ENCODE data around the gene SPDYC. TPM values are rescaled to one million over a fixed set of nuclear protein-coding genes. Genes with fewer than 3 reads are reported as not detected.

Gene SPDYC
- polyA plus RNA-seq, 1 experiment, result not detected

DNA sequence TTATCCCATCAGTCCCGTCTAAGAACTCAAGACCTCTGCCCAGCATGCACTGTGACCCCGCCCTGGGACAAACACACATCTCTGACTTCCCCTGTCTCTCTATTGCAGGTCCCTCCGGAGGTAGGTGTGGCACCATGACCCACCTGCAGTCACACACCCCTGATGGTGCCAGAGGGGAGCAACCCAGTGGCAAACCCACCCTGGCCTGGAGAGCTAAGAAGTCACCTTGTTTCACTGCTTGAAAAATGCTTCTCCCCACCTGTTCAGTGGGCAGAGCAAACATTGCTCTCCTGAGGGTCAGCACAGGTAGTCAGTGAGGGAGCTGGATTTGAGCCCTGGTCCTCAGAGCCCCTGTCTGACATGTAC lies 35.6 kb downstream of the SPDYC start:
- no peak for TF ChIP-seq CTCF (IDR thresholded peaks at IDR 0.05; ENCODE audit: low read depth, low read length)

GRCh38 chr11:65206441-65206841 lies 36.4 kb downstream of the SPDYC start:
- Histone ChIP-seq H3K4me3 (ENCODE audit: low read depth, low read length) (no peak overlapping the region), H3K27me3 (ENCODE audit: control insufficient read depth, insufficient read depth, low read length) (no peaks in the 10 kb centered on the region), H3K9me3 (ENCODE audit: control insufficient read depth, insufficient read depth, low read length) (no peaks in the 10 kb centered on the region; the same call in 1 of the 2 replicates), H3K27ac (ENCODE audit: low read depth, low read length) (no peak overlapping the region)
- TF ChIP-seq CTCF (IDR thresholded peaks at IDR 0.05; ENCODE audit: low read depth, low read length), result no peak
- CTCF ChIA-PET, result interaction anchor here (1.2 kb wide), 1 partner anchor 19 kb away, joined by 3 read pairs; no protein-coding TSS in a partner anchor
- POLR2A ChIA-PET, result interaction anchor here (0.6 to 0.7 kb wide), 2 partner anchors 41 to 53 kb away, joined by 4 read pairs; no protein-coding TSS in a partner anchor
- no peak for DNase-seq (ENCODE audit: low read depth, low spot score)

More for the DNA sequence above, 35.6 kb downstream of the SPDYC start:
- ChIA-PET CTCF (interaction anchor here (0.6 to 2.0 kb wide), 7 partner anchors 9 to 129 kb away, joined by 3 to 5 read pairs (median 3); partner anchors contain the start of genes CAPN1 and DPF2), POLR2A (no interaction called here)
- no peaks in the 10 kb centered on the region; the same call in 1 of the 2 replicates for H3K9me3 ChIP-seq (ENCODE audit: control insufficient read depth, insufficient read depth, low read length)
- no peak overlapping the region for H3K4me3 ChIP-seq (ENCODE audit: low read depth, low read length)
- no peaks in the 10 kb centered on the region for H3K27me3 ChIP-seq (ENCODE audit: control insufficient read depth, insufficient read depth, low read length)
- DNase-seq (ENCODE audit: low read depth, low spot score), result no peak
- no peak overlapping the region for H3K27ac ChIP-seq (ENCODE audit: low read depth, low read length)

DNA sequence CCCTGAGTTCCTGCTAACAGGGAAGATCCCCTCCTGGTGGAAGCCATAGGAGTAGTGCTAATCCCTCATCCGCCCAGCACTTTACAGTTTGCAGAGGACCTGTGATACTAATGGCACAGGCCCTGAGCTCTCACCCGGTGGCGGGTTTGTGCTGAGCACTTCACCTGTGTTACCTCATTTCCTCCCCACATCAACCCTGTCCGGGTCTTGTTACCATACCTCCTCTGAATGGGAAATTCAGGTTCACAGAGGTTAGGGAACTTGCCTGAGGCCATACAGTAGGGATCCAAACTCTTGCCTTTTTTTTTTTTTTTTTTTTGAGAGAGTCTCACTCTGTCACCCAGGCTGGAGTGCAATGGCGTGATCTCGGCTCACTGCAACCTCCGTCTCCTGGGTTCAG lies 36.9 kb downstream of the SPDYC start:
- H3K4me3 ChIP-seq (ENCODE audit: low read depth, low read length), result no peak overlapping the region
- no peaks in the 10 kb centered on the region; the same call in 1 of the 2 replicates for H3K9me3 ChIP-seq (ENCODE audit: control insufficient read depth, insufficient read depth, low read length)
- CTCF ChIA-PET, result interaction anchor here (0.7 to 1.2 kb wide), 2 partner anchors 18 to 659 kb away, joined by 3 to 6 read pairs; no protein-coding TSS in a partner anchor
- no peak for DNase-seq (ENCODE audit: low read depth, low spot score)
- POLR2A ChIA-PET, result interaction anchor here (0.6 to 0.7 kb wide), 2 partner anchors 41 to 53 kb away, joined by 4 read pairs; no protein-coding TSS in a partner anchor
- TF ChIP-seq CTCF (IDR thresholded peaks at IDR 0.05; ENCODE audit: low read depth, low read length), result no peak
- H3K27ac ChIP-seq (ENCODE audit: low read depth, low read length), result no peak overlapping the region
- no peaks in the 10 kb centered on the region for H3K27me3 ChIP-seq (ENCODE audit: control insufficient read depth, insufficient read depth, low read length)

DNA sequence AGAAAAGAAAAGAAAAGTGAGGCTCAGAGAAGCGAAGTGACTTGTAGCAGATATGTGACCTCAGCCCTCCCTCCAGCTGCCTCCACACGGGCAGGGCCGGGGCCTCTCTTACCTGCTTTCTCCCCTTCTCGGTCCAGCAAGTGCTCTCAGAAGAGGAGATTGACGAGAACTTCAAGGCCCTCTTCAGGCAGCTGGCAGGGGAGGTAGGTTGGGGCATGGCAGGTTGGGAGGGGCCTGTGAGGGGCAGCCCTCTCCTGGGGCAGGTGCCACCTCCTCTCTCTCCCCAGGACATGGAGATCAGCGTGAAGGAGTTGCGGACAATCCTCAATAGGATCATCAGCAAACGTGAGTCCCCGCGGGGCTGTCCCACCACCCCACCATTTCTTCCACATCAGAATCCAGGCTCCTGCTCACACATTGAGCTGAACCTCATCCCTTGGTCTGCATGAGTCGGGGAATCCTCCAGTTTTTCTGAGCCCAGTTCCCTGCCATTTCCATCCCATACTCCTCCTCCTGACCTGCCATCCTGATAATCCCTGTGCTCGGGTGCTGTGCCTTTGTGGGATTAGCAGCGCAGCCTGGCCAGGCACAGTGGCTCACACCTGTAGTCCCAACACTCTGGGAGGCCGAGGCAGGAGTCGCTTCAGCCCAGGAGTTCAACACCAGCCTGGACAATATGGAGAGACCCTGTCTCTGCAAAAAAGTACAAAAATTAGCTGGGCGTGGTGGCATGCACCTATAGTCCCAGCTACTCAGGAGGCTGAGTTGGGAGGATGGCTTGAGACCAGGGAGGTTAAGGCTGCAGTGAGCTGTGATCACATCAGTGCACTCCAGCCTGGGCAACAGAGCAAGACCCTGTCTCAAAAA lies 38.1 kb downstream of the SPDYC start:
- DNase-seq (ENCODE audit: low read depth, low spot score), result no peak
- H3K9me3 ChIP-seq (ENCODE audit: control insufficient read depth, insufficient read depth, low read length), result no peaks in the 10 kb centered on the region; the same call in 1 of the 2 replicates
- ChIA-PET CTCF (interaction anchor here (1.2 kb wide), 1 partner anchor 17 kb away, joined by 3 read pairs; no protein-coding TSS in a partner anchor), POLR2A (no interaction called here)
- no peak overlapping the region for H3K4me3 ChIP-seq (ENCODE audit: low read depth, low read length)
- no peak for TF ChIP-seq CTCF (IDR thresholded peaks at IDR 0.05; ENCODE audit: low read depth, low read length)
- no peaks in the 10 kb centered on the region for H3K27me3 ChIP-seq (ENCODE audit: control insufficient read depth, insufficient read depth, low read length)
- H3K27ac ChIP-seq (ENCODE audit: low read depth, low read length), result no peak overlapping the region
